GM12878 (cell line): ENCODE results near the gene QRFP. TPM values are rescaled to one million over a fixed set of nuclear protein-coding genes. Genes with fewer than 3 reads are reported as not detected.

ENCODE experiments used
- ATAC-seq: fragments of 200-7000 bp; cut with Tn5 transposase; 3 replicates; pipeline ENCODE4 v1.9.1; 2020; ENCODE audit warnings: mild to moderate bottlenecking, moderate library complexity
- BruUV-seq: library from RNA; stranded (reverse); fragments of 400-500 nt; replicated peaks from 2 replicates; lab custom pipeline; 2021; lab: Mats Ljungman, UMichigan
- CTCF ChIA-PET: fragments of 300-600 bp; sonication (Branson Sonifier 250); formaldehyde crosslinking; extraction: SDS; loops from one replicate; lab custom pipeline; 2021; ENCODE audit warnings: inconsistent platforms; lab: Yijun Ruan, JAX
- POLR2A ChIA-PET: fragments of 350-600 bp; formaldehyde crosslinking; extraction: SDS; loops from one replicate; lab custom pipeline; 2021; ENCODE audit warnings: inconsistent platforms; lab: Charles Lee
- RAD21 ChIA-PET: fragments of 300-600 bp; sonication (Branson Sonifier 250); formaldehyde crosslinking; loops from one replicate; lab custom pipeline; 2023; ENCODE audit warnings: antibody characterized with exemption; ENCODE audit not compliant: unreplicated experiment; lab: Charles Lee
- SMC1A ChIA-PET: fragments of 300-600 bp; sonication (Branson Sonifier 250); formaldehyde crosslinking; loops from one replicate; lab custom pipeline; 2023; ENCODE audit not compliant: unreplicated experiment, uncharacterized antibody; lab: Charles Lee
- DNase-seq: peaks from one replicate; pipeline ENCODE4 v3.0.0-alpha.2; 2011; ENCODE audit warnings: low read depth, low spot score
- FAIRE-seq: peaks from 3 replicates; lab custom pipeline; 2011; peaks lifted over from hg19 to GRCh38; lab: Jason Lieb, UNC
- H2AFZ ChIP-seq: 2 replicates; pipeline ENCODE4 v1.6.0; 2011; ENCODE audit warnings: low read depth, low read length, control low read depth; ENCODE audit not compliant: control insufficient read depth
- H3K27ac ChIP-seq: 2 replicates; pipeline ENCODE4 v1.5.1; 2011; ENCODE audit warnings: control low read depth; ENCODE audit not compliant: control insufficient read depth, insufficient read depth
- H3K27me3 ChIP-seq, 2 experiments: replicated peaks in 1 of 2; 2 replicates each; pipeline versions ENCODE4 v1.6.0 to v1.6.1; 2011; ENCODE audit warnings: low read length in 1 of 2; ENCODE audit not compliant: control insufficient read depth in 2 of 2, insufficient read depth in 2 of 2
- H3K36me3 ChIP-seq, 2 experiments: 2 replicates each; pipeline ENCODE4 v1.5.1; 2011; ENCODE audit warnings: low read length in 1 of 2; ENCODE audit not compliant: control insufficient read depth in 2 of 2, insufficient read depth in 2 of 2
- H3K4me1 ChIP-seq: 2 replicates; pipeline ENCODE4 v1.6.1; 2011; ENCODE audit warnings: mild to moderate bottlenecking, low read length, moderate library complexity, mixed read lengths; ENCODE audit not compliant: control insufficient read depth, insufficient read depth
- H3K4me2 ChIP-seq: 2 replicates; pipeline ENCODE4 v1.6.0; 2011; ENCODE audit warnings: control low read depth; ENCODE audit not compliant: control insufficient read depth, insufficient read depth
- H3K4me3 ChIP-seq: fragments of 200-600 bp; sonication (generic); 2 replicates; pipeline ENCODE4 v1.5.1; 2016
- H3K79me2 ChIP-seq: 2 replicates; pipeline ENCODE4 v1.6.0; 2011; ENCODE audit warnings: low read length; ENCODE audit not compliant: control insufficient read depth, insufficient read depth
- H3K9ac ChIP-seq: 2 replicates; pipeline ENCODE4 v1.8.0; 2011; ENCODE audit warnings: low read length, control low read depth, mixed read lengths; ENCODE audit not compliant: control insufficient read depth, insufficient read depth
- H3K9me3 ChIP-seq: replicated peaks from 3 replicates; pipeline ENCODE4 v1.5.1; 2011; ENCODE audit warnings: mild to moderate bottlenecking, low read length; ENCODE audit not compliant: control insufficient read depth, insufficient read depth
- H4K20me1 ChIP-seq: 2 replicates; pipeline ENCODE4 v1.6.0; 2011; ENCODE audit not compliant: control insufficient read depth, insufficient read depth
- ASH2L ChIP-seq: fragments of 300-600, 200-600 bp; sonication (generic); IDR thresholded peaks from 2 replicates; pipeline ENCODE4 v1.6.1; 2017; ENCODE audit warnings: low read depth, mild to moderate bottlenecking, borderline replicate concordance
- CBX5 ChIP-seq: sonication (generic); IDR thresholded peaks from 2 replicates; pipeline ENCODE4 v1.6.1; 2016; ENCODE audit warnings: low read depth, moderate library complexity, mild to moderate bottlenecking, inconsistent platforms
- CEBPB ChIP-seq, 2 experiments: fragments of 150-350 bp in 1 of 2; IDR thresholded peaks; 2 replicates each; pipeline ENCODE4 v1.6.1; 2012 to 2014; ENCODE audit warnings: low read depth in 2 of 2, low read length in 2 of 2, borderline replicate concordance in 1 of 2, inconsistent platforms in 1 of 2
- ESRRA ChIP-seq: IDR thresholded peaks from 2 replicates; pipeline ENCODE4 v1.6.1; 2012; ENCODE audit warnings: mild to moderate bottlenecking, low read length, improper control_type of control experiment
- HSF1 ChIP-seq: fragments of 150-350 bp; IDR thresholded peaks from 2 replicates; pipeline ENCODE4 v1.6.1; 2014; ENCODE audit warnings: mild to moderate bottlenecking, low read depth, low read length
- SMAD1 ChIP-seq: fragments of 450-650 bp; IDR thresholded peaks from 2 replicates; pipeline ENCODE4 v1.6.1; 2018; ENCODE audit warnings: mild to moderate bottlenecking, low read depth; ENCODE audit not compliant: partially characterized antibody
- STAT1 ChIP-seq: fragments of 450-650 bp; conservative IDR thresholded peaks from 2 replicates; pipeline ENCODE4 v1.6.1; 2014; ENCODE audit warnings: antibody characterized with exemption, mild to moderate bottlenecking
- SUPT20H ChIP-seq: IDR thresholded peaks from 2 replicates; pipeline ENCODE4 v1.6.1; 2011; ENCODE audit warnings: low read depth, mild to moderate bottlenecking, low read length, moderate library complexity, borderline replicate concordance; ENCODE audit not compliant: control insufficient read depth
- WGBS: methylation state at CpG from one replicate; pipeline ENCODE4 v1.1.6; 2016; ENCODE audit warnings: low lambda C conversion rate; ENCODE audit not compliant: insufficient replicate concordance, insufficient coverage; ENCODE audit errors: missing lambda C conversion rate; 5-methylcytosine and 5-hydroxymethylcytosine counted together
- in situ Hi-C: fragments of 300-500 bp; cut with MboI; formaldehyde crosslinking; loops from 9 replicates; pipeline ENCODE4 v1.14.3; 2018; ENCODE audit warnings: mixed read lengths
- intact Hi-C: fragments of 100-400 bp; cut with micrococcal nuclease; formaldehyde crosslinking; loops from one replicate; pipeline ENCODE4 v1.14.2; 2022; ENCODE audit not compliant: unreplicated experiment
- polyA plus RNA-seq, 11 experiments: library from polyadenylated mRNA; depleted of rRNA in 4 of 11; unstranded in 6 of 11; stranded (reverse) in 5 of 11; fragments of >200 nt; fragmentation: Nextera tagmentation in 4 of 11; fragmentation: Illumina TruSeq in 1 of 11; extraction: Ambion mirVana in 4 of 11; extraction: Trizol in 1 of 11; gene quantifications; 1 replicate in 1 of 11; 2 replicates in 10 of 11; pipeline versions ENCODE4 v1.2.1 to v1.2.3, GENCODE V29; 2011 to 2016; ENCODE audit warnings: inconsistent platforms in 2 of 11, missing spikeins in 2 of 11, low read depth in 1 of 11
- total RNA-seq, 4 experiments: library from RNA; depleted of rRNA in 3 of 4; stranded (reverse); fragments of >200 nt in 3 of 4; fragmentation: Illumina TruSeq in 1 of 4; extraction: Trizol in 1 of 4; gene quantifications; 2 replicates each; pipeline versions ENCODE4 v1.2.1 to v1.2.3, GENCODE V29; 2013 to 2021
- TF ChIP-seq, protein P1 (sequence below): IDR thresholded peaks from 2 replicates; pipeline ENCODE4 v1.6.1; 2011; ENCODE audit warnings: borderline replicate concordance, low read depth, mild to moderate bottlenecking, moderate library complexity, low read length; ENCODE audit not compliant: insufficient read depth, poor library complexity, severe bottlenecking

QRFP gene
- total and polyA plus RNA-seq, 10 of the 15 experiments (the other 5 are each of a cell fraction or from before 2014, with no cell fraction given) = not detected

DNA sequence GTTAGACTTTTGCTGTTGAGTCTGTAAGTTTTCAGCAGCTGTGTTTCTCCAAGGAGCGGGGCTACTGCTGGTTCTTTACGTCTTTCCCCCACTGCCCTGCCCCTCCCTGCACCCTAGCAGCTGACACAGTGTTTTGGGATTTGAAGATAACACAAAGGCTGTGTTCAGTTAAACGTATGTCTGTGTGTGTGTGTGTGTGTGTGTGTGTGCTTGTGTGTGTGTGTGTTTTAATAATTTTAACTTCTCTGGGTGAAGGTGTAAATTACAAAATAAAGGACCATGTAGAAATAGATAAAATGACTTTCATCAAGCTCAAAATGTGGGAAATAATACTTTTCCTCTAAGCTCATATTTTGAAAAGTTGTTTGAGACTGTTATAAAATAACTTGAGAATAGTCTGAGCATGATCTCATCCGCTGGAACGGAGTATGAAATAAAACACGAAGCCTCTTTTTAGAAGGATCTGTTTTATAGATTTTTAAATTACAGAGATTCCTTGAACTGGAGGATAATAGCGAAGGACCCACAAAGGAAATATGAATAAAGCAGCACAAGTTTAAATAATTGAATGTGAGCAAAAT lies 50.6 kb downstream of the QRFP start:
- Histone ChIP-seq H3K27me3 (no peaks in the 10 kb centered on the region), H3K9me3 (no peaks in the 10 kb centered on the region), H3K4me1 (no peaks in the 10 kb centered on the region), H3K36me3 (no peaks in the 10 kb centered on the region; a peak in 1 of 4 replicates), H3K79me2 (peaks cover 9% of the 10 kb centered on the region), H3K4me3 (no peak overlapping the region), H2AFZ (no peak overlapping the region), H3K4me2 (no peak overlapping the region), H4K20me1 (no peaks in the 10 kb centered on the region), H3K27ac (no peak overlapping the region), H3K9ac (no peak overlapping the region)
- FAIRE-seq (no peak), ATAC-seq (no peak), DNase-seq (no peak)
- ChIA-PET POLR2A (no interaction called here), SMC1A (interaction anchor here (1.6 kb wide), 1 partner anchor 13 kb away, joined by 6 read pairs; no protein-coding TSS in a partner anchor), CTCF (interaction anchor here (1.0 to 2.4 kb wide), 4 partner anchors 13 to 145 kb away, joined by 3 to 9 read pairs (median 6); no protein-coding TSS in a partner anchor), RAD21 (interaction anchor here (1.3 kb wide), 1 partner anchor 20 kb away, joined by 3 read pairs; no protein-coding TSS in a partner anchor)
- no TSS peak for BruUV-seq
- TF ChIP-seq CBX5 = no peak
- intact Hi-C loops = no loop called here
- WGBS = 96% methylated on average over 7 of the region's 7 CpGs
- in situ Hi-C loops = no loop called here

DNA sequence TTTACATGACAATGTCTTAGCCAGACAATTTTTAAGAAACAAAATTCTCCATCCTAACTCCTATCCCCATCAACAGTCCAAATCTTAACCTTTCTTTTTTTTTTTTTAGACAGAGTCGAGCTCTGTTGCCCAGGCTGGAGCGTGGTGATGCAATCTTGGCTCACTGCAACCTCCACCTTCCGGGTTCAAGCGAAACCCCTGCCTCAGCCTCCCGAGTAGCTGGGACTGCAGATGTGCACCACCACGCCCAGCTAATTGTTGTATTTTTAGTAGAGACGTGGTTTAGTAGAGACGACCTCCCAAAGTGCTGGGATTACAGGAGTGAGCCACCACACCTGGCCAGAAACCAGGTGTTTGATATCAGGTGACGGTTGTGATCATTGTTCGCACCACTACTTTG lies 51.4 kb downstream of the QRFP start:
- in situ Hi-C loops = no loop called here
- Histone ChIP-seq H2AFZ (no peak overlapping the region), H3K9ac (no peak overlapping the region), H3K4me3 (no peak overlapping the region), H4K20me1 (no peaks in the 10 kb centered on the region), H3K4me2 (no peak overlapping the region), H3K27ac (no peak overlapping the region), H3K27me3 (no peaks in the 10 kb centered on the region), H3K79me2 (peaks cover 12% of the 10 kb centered on the region), H3K9me3 (no peaks in the 10 kb centered on the region), H3K36me3 (no peaks in the 10 kb centered on the region; a peak in 1 of 4 replicates), H3K4me1 (no peaks in the 10 kb centered on the region)
- WGBS = 91% methylated on average over 10 of the region's 10 CpGs
- no TSS peak for BruUV-seq
- POLR2A ChIA-PET = interaction anchor here (0.6 kb wide), 1 partner anchor 843 kb away, joined by 3 read pairs; no protein-coding TSS in a partner anchor
- SMC1A ChIA-PET = interaction anchor here (1.6 kb wide), 1 partner anchor 14 kb away, joined by 6 read pairs; no protein-coding TSS in a partner anchor
- FAIRE-seq (no peak), DNase-seq (no peak), ATAC-seq (no peak)
- CTCF ChIA-PET = interaction anchor here (1.0 to 2.4 kb wide), 3 partner anchors 13 to 144 kb away, joined by 3 to 9 read pairs (median 8); no protein-coding TSS in a partner anchor
- RAD21 ChIA-PET = interaction anchor here (0.7 to 1.3 kb wide), 2 partner anchors 8 to 21 kb away, joined by 3 read pairs; no protein-coding TSS in a partner anchor
- intact Hi-C loops = no loop called here
- TF ChIP-seq ASH2L (no peak), SMAD1 (no peak), CBX5 (no peak), HSF1 (no peak), CEBPB (IDR thresholded peaks at IDR 0.05; ENCODE audit: borderline replicate concordance in 1 of 2, low read depth in 2 of 2, low read length in 2 of 2) (no peak), STAT1 (no peak), SUPT20H (no peak), ESRRA (no peak)
- TF ChIP-seq, protein P1, sequence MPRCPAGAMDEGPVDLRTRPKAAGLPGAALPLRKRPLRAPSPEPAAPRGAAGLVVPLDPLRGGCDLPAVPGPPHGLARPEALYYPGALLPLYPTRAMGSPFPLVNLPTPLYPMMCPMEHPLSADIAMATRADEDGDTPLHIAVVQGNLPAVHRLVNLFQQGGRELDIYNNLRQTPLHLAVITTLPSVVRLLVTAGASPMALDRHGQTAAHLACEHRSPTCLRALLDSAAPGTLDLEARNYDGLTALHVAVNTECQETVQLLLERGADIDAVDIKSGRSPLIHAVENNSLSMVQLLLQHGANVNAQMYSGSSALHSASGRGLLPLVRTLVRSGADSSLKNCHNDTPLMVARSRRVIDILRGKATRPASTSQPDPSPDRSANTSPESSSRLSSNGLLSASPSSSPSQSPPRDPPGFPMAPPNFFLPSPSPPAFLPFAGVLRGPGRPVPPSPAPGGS = no peak
